Transverse colon (tissue), 4 donors: Measurements from ENCODE around the gene KPRP. TPM values are rescaled to one million over a fixed set of nuclear protein-coding genes. Genes with fewer than 3 reads are reported as not detected.

ENCODE experiments used
- DNase-seq: peaks from one replicate; pipeline ENCODE4 v3.0.0-alpha.2; 2019
- H3K27ac ChIP-seq, 4 donors: fragments of 200-600 bp; sonication (generic); 2 replicates each; pipeline ENCODE4 v1.5.1; 2016 to 2018; ENCODE audit warnings: inconsistent platforms in 4 of 4
- H3K27me3 ChIP-seq: fragments of 200-600 bp; sonication (generic); 2 replicates; pipeline ENCODE4 v1.5.1; 2017; ENCODE audit warnings: inconsistent platforms
- H3K36me3 ChIP-seq, 4 donors: fragments of 200-600 bp; sonication (generic); 2 replicates each; pipeline ENCODE4 v1.5.1; 2017 to 2019; ENCODE audit warnings: inconsistent platforms in 4 of 4
- H3K4me1 ChIP-seq, 4 donors: fragments of 200-600 bp; sonication (generic); 2 replicates each; pipeline ENCODE4 v1.5.1; 2017 to 2020; ENCODE audit warnings: inconsistent platforms in 4 of 4
- H3K4me3 ChIP-seq, 4 donors: fragments of 200-600 bp; sonication (generic); 1 replicate in 1 of 4; 2 replicates in 3 of 4; pipeline versions ENCODE4 v1.5.1 to v1.6.1; 2017 to 2019; ENCODE audit warnings: inconsistent platforms in 4 of 4
- H3K9me3 ChIP-seq, 2 donors: fragments of 200-600 bp; sonication (generic); 2 replicates each; pipeline ENCODE4 v1.5.1; 2017 to 2019; ENCODE audit warnings: inconsistent platforms in 2 of 2
- EP300 ChIP-seq: sonication (generic); formaldehyde crosslinking; IDR thresholded peaks from one replicate; pipeline ENCODE4 v1.6.1; 2017; ENCODE audit warnings: antibody characterized with exemption, low read depth
- POLR2A ChIP-seq: fragments of 450-650 bp; IDR thresholded peaks from one replicate; pipeline ENCODE4 v1.6.1; 2016; ENCODE audit warnings: antibody characterized with exemption, mild to moderate bottlenecking, moderate library complexity
- POLR2AphosphoS5 ChIP-seq, 3 donors: sonication (generic); formaldehyde crosslinking; IDR thresholded peaks; one replicate each; pipeline ENCODE4 v1.6.1; 2016; ENCODE audit warnings: antibody characterized with exemption in 3 of 3
- WGBS, 2 donors: methylation state at CpG; one replicate each; pipeline ENCODE4 v1.1.5; 2018; ENCODE audit warnings: low coverage in 1 of 2; 5-methylcytosine and 5-hydroxymethylcytosine counted together
- in situ Hi-C, 4 donors: fragments of 200-750 bp; cut with MboI; loops; one replicate each; pipeline versions ENCODE4 v1.15.0 to v1.15.1; 2017; ENCODE audit warnings: low sequenced_read_pairs in 3 of 4, low pct_ligation_motif_present in 1 of 4, low pct_unique_long_range_greater_than_20kb in 1 of 4
- intact Hi-C: fragments of 100-400 bp; cut with DNase I; formaldehyde crosslinking; loops from one replicate; pipeline ENCODE4 v1.15.1; 2023; ENCODE audit warnings: low total_unique reads
- total RNA-seq, 4 donors: library from RNA; depleted of rRNA; stranded (reverse); fragments of >200 nt; gene quantifications; one replicate each; pipeline ENCODE4 v1.1.0, GENCODE V29; 2016
- TF ChIP-seq, protein P1 (sequence below), 5 experiments: fragments of 200-600 bp in 3 of 5; fragments of 450-650 bp in 2 of 5; sonication (generic) in 3 of 5; IDR thresholded peaks; 1 replicate in 2 of 5; 2 replicates in 3 of 5; pipeline ENCODE4 v1.5.1; 2016 to 2017; ENCODE audit warnings: antibody characterized with exemption in 5 of 5, inconsistent platforms in 3 of 5, mild to moderate bottlenecking in 2 of 5, moderate library complexity in 1 of 5

The KPRP gene
- total RNA-seq, 4 donors from 2014 or later, result not detected

DNA sequence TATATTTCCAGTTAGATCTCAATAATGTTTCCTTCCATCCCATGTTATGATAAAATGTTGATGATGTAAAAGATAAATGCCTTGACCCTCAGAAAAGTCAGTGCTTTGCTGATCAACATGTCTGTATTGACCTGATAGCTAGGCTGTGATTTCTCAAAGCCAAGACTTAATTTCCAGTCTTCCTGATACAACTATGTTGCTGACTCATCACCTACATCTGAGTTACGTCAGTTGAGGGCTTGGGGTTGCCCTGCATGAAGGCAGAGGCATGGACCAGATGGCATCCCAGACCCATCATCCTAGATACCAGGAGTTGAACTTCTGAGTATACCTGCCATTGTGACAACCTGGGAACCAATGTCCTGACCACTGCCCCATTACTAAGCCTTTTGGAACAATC lies 43.5 kb downstream of the KPRP start:
- intact Hi-C loops (no loop called here), in situ Hi-C loops (no loop called here)
- no peaks in the 10 kb centered on the region for H3K27me3 ChIP-seq
- no peaks in the 10 kb centered on the region for H3K9me3 ChIP-seq
- no peak for DNase-seq
- H3K4me1 ChIP-seq, result no peaks in the 10 kb centered on the region
- no peaks in the 10 kb centered on the region for H3K36me3 ChIP-seq
- WGBS, 2 donors, result 50 to 56% methylated on average over 1 of the region's 1 CpG
- TF ChIP-seq, protein P1, sequence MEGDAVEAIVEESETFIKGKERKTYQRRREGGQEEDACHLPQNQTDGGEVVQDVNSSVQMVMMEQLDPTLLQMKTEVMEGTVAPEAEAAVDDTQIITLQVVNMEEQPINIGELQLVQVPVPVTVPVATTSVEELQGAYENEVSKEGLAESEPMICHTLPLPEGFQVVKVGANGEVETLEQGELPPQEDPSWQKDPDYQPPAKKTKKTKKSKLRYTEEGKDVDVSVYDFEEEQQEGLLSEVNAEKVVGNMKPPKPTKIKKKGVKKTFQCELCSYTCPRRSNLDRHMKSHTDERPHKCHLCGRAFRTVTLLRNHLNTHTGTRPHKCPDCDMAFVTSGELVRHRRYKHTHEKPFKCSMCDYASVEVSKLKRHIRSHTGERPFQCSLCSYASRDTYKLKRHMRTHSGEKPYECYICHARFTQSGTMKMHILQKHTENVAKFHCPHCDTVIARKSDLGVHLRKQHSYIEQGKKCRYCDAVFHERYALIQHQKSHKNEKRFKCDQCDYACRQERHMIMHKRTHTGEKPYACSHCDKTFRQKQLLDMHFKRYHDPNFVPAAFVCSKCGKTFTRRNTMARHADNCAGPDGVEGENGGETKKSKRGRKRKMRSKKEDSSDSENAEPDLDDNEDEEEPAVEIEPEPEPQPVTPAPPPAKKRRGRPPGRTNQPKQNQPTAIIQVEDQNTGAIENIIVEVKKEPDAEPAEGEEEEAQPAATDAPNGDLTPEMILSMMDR (IDR thresholded peaks at IDR 0.05), result no peak
- TF ChIP-seq POLR2A (no peak), EP300 (no peak), POLR2AphosphoS5 (IDR thresholded peaks at IDR 0.05) (no peak)
- H3K4me3 ChIP-seq, result no peak overlapping the region
- no peak overlapping the region for H3K27ac ChIP-seq

DNA sequence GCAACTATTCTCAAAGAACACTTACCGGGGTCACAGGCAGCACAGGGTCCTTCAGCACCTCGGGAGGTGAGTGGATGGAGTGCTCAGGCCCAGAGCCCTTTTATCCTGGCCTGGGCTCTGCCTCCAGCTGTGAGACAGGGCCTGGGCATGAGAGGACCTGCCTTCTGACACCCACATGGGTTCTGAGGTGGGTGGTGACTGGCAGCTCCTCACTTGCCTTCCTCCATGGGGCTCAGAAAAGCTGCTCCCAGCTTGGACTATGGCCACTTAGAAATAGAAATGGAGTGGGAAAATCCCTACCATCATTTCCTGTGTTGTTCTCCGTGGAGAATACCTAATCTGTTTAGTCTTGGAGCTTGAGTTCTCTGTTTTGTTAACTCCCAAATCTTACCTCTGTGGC lies 48.8 kb downstream of the KPRP start, which contains the start of gene LCE1C:
Gene LCE1C, minus strand, starts transcription at position 76 of the 400 bp plus-strand sequence. CDS start 1,173 bp downstream, outside the sequence.
- Histone ChIP-seq H3K4me3 (no peak within 1 kb of the TSS), H3K36me3 (no peaks in the 10 kb centered on the region), H3K4me1 (no peaks in the 10 kb centered on the region), H3K27ac (no peak within 1 kb of the TSS), H3K27me3 (no peaks in the 10 kb centered on the region), H3K9me3 (no peaks in the 10 kb centered on the region)
- WGBS, 2 donors, result 53% methylated on average over 3 of the region's 3 CpGs; no CpG with 5 or more reads in 1 of the 2 donors
- DNase-seq, result no peak
- in situ Hi-C loops (no loop called here), intact Hi-C loops (no loop called here)
- TF ChIP-seq, protein P1 (IDR thresholded peaks at IDR 0.05), result no peak
- no peak for TF ChIP-seq EP300
- TF ChIP-seq POLR2A, result no peak
- no peak for TF ChIP-seq POLR2AphosphoS5 (IDR thresholded peaks at IDR 0.05)

DNA sequence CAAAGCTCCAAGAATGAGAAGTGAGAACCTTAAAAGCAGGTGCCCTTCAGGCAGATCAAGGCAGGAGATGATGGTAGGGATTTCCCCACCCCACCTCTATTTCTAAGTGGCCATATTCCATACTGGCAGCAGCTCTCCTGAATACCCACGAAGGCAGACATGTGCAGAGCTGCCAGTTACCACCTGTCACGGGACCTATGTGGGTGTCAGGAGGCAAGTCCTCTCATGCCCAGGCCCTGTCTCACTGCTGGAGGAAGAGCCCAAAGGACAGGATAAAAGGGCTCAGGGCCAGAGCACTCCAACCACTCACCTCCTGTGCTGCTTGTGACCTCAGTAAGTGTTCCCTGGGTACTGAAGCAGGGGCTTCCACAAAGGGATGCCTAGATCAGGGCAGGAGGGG lies 53.2 kb downstream of the KPRP start:
- Histone ChIP-seq H3K27ac (no peak overlapping the region), H3K9me3 (no peaks in the 10 kb centered on the region), H3K27me3 (no peaks in the 10 kb centered on the region), H3K4me1 (no peaks in the 10 kb centered on the region), H3K36me3 (no peaks in the 10 kb centered on the region), H3K4me3 (no peak overlapping the region)
- DNase-seq, result no peak
- TF ChIP-seq POLR2AphosphoS5 (IDR thresholded peaks at IDR 0.05) (no peak), POLR2A (no peak), EP300 (no peak)
- TF ChIP-seq, protein P1 (IDR thresholded peaks at IDR 0.05), result no peak
- in situ Hi-C loops, result no loop called here
- intact Hi-C loops, result no loop called here
- 78% methylated on average over 2 of the region's 2 CpGs; no CpG with 5 or more reads in 1 of the 2 donors for WGBS, 2 donors

Other genes starting within 250 kb of the KPRP start
- gene LCE5A, start 247.2 kb upstream of the KPRP start, total RNA-seq, result not detected
- not detected for gene CRCT1, start 243.5 kb upstream of the KPRP start, total RNA-seq
- gene LCE3E, start 191.2 kb upstream of the KPRP start, total RNA-seq, result not detected
- gene LCE3D, start 177.5 kb upstream of the KPRP start, total RNA-seq, result not detected
- gene LCE3C, start 157.8 kb upstream of the KPRP start, total RNA-seq, result not detected
- gene LCE3B, start 144.2 kb upstream of the KPRP start, total RNA-seq, result not detected
- not detected for gene LCE3A, start 134.9 kb upstream of the KPRP start, total RNA-seq
- gene LCE2D, start 94.6 kb upstream of the KPRP start, total RNA-seq, result not detected
- gene LCE2C, start 82.7 kb upstream of the KPRP start, total RNA-seq, result not detected
- not detected for gene LCE2B, start 71.9 kb upstream of the KPRP start, total RNA-seq
- not detected for gene LCE2A, start 59.7 kb upstream of the KPRP start, total RNA-seq
- not detected for gene LCE4A, start 49.9 kb upstream of the KPRP start, total RNA-seq
- gene LCE1F, start 17.1 kb downstream of the KPRP start, total RNA-seq, result not detected
- gene LCE1E, start 28.2 kb downstream of the KPRP start, total RNA-seq, result not detected
- not detected for gene LCE1D, start 38.7 kb downstream of the KPRP start, total RNA-seq
- gene LCE1C, start 48.6 kb downstream of the KPRP start, total RNA-seq, result not detected
- gene LCE1B, start 53.9 kb downstream of the KPRP start, total RNA-seq, result not detected
- gene LCE1A, start 69.4 kb downstream of the KPRP start, total RNA-seq, result not detected
- not detected for gene LCE6A, start 84.8 kb downstream of the KPRP start, total RNA-seq
- not detected for gene LCE7A, start 102.0 kb downstream of the KPRP start, total RNA-seq
- gene SMCP, start 120.3 kb downstream of the KPRP start, total RNA-seq, result not detected
- not detected for gene IVL, start 150.5 kb downstream of the KPRP start, total RNA-seq
- not detected for gene SPRR5, start 189.2 kb downstream of the KPRP start, total RNA-seq
- not detected for gene SPRR4, start 212.6 kb downstream of the KPRP start, total RNA-seq
- not detected for gene SPRR1A, start 226.1 kb downstream of the KPRP start, total RNA-seq
- not detected for gene SPRR3, start 243.7 kb downstream of the KPRP start, total RNA-seq